ENCODE results near the gene FAF1.

The FAF1 gene

GRCh38 chr1:50700621-50701020, 259.4 kb downstream of the FAF1 start:
- H3K36me3 ChIP-seq (ENCODE audit: control insufficient read depth in 1 of 2, insufficient read depth in 2 of 2, low read length in 2 of 2) = no peaks in the 10 kb centered on the region
- H3K23ac ChIP-seq (ENCODE audit: low read length) = no peak overlapping the region
- no peaks in the 10 kb centered on the region for H3K79me2 ChIP-seq (ENCODE audit: control insufficient read depth, insufficient read depth, low read length, poor library complexity)
- no peak overlapping the region for H4K91ac ChIP-seq (ENCODE audit: low read depth, low read length)
- DNase-seq = no peak
- no peaks in the 10 kb centered on the region for H3K27me3 ChIP-seq (ENCODE audit: insufficient read depth, low read length)
- no peak overlapping the region for H3K4ac ChIP-seq (ENCODE audit: low read depth, low read length)
- no peaks in the 10 kb centered on the region for H3K79me1 ChIP-seq (ENCODE audit: low read length)
- WGBS (ENCODE audit: extremely low coverage, insufficient coverage, insufficient read length) = no CpG with 5 or more reads among the region's 2 CpGs
- no peak overlapping the region for H3K4me2 ChIP-seq (ENCODE audit: low read length)
- H3K14ac ChIP-seq (ENCODE audit: low read length) = no peak overlapping the region
- H3K18ac ChIP-seq (ENCODE audit: low read length) = no peak overlapping the region
- H4K8ac ChIP-seq (ENCODE audit: low read depth, low read length) = no peak overlapping the region
- no peak overlapping the region for H3K4me3 ChIP-seq (ENCODE audit: low read depth, low read length)
- no peak overlapping the region for H2BK12ac ChIP-seq (ENCODE audit: low read length)
- no peak overlapping the region for H2BK5ac ChIP-seq (ENCODE audit: low read depth, low read length, poor library complexity)
- H3K9ac ChIP-seq (ENCODE audit: low read length) = no peak overlapping the region
- H3K9me3 ChIP-seq (ENCODE audit: insufficient read depth, low read depth, low read length) = no peaks in the 10 kb centered on the region
- H3K4me1 ChIP-seq (ENCODE audit: control insufficient read depth in 1 of 2, insufficient read depth in 2 of 2, low read length in 2 of 2) = no peaks in the 10 kb centered on the region
- H2AFZ ChIP-seq (ENCODE audit: insufficient read depth, low read length, poor library complexity) = no peak overlapping the region
- H3K27ac ChIP-seq (ENCODE audit: low read depth, low read length) = no peak overlapping the region
- no peak overlapping the region for H4K12ac ChIP-seq (ENCODE audit: low read depth, low read length)
- no peak overlapping the region for H2AK5ac ChIP-seq (ENCODE audit: low read length)
- H2BK120ac ChIP-seq (ENCODE audit: insufficient read depth, low read length, poor library complexity) = no peak overlapping the region

- Histone ChIP-seq H3K23ac (ENCODE audit: low read length) (no peak overlapping the region), H3K27me3 (ENCODE audit: insufficient read depth, low read length) (no peaks in the 10 kb centered on the region), H3K9ac (ENCODE audit: low read length) (no peak overlapping the region), H3K27ac (ENCODE audit: low read depth, low read length) (no peak overlapping the region), H4K91ac (ENCODE audit: low read depth, low read length) (no peak overlapping the region), H3K4me3 (ENCODE audit: low read depth, low read length) (no peak overlapping the region), H3K36me3 (ENCODE audit: control insufficient read depth in 1 of 2, insufficient read depth in 2 of 2, low read length in 2 of 2) (no peaks in the 10 kb centered on the region), H3K4ac (ENCODE audit: low read depth, low read length) (no peak overlapping the region), H3K9me3 (ENCODE audit: insufficient read depth, low read depth, low read length) (no peaks in the 10 kb centered on the region), H4K8ac (ENCODE audit: low read depth, low read length) (no peak overlapping the region), H3K18ac (ENCODE audit: low read length) (no peak overlapping the region), H3K79me2 (ENCODE audit: control insufficient read depth, insufficient read depth, low read length, poor library complexity) (no peaks in the 10 kb centered on the region), H4K12ac (ENCODE audit: low read depth, low read length) (no peak overlapping the region), H2BK5ac (ENCODE audit: low read depth, low read length, poor library complexity) (no peak overlapping the region), H3K14ac (ENCODE audit: low read length) (no peak overlapping the region), H3K4me2 (ENCODE audit: low read length) (no peak overlapping the region), H2BK120ac (ENCODE audit: insufficient read depth, low read length, poor library complexity) (no peak overlapping the region), H2AK5ac (ENCODE audit: low read length) (no peak overlapping the region), H2AFZ (ENCODE audit: insufficient read depth, low read length, poor library complexity) (no peak overlapping the region), H2BK12ac (ENCODE audit: low read length) (no peak overlapping the region), H3K4me1 (ENCODE audit: control insufficient read depth in 1 of 2, insufficient read depth in 2 of 2, low read length in 2 of 2) (no peaks in the 10 kb centered on the region), H3K79me1 (ENCODE audit: low read length) (no peaks in the 10 kb centered on the region)
- WGBS (ENCODE audit: extremely low coverage, insufficient coverage, insufficient read length) = no CpG with 5 or more reads among the region's 4 CpGs
- DNase-seq = no peak
Observed at GRCh38 chr1:50700214-50700613, 259.9 kb downstream of the FAF1 start.

- H2AFZ ChIP-seq (ENCODE audit: insufficient read depth, low read length, poor library complexity) = no peak overlapping the region
- no peaks in the 10 kb centered on the region for H3K79me2 ChIP-seq (ENCODE audit: control insufficient read depth, insufficient read depth, low read length, poor library complexity)
- H3K4me3 ChIP-seq (ENCODE audit: low read depth, low read length) = no peak overlapping the region
- no peaks in the 10 kb centered on the region for H3K4me1 ChIP-seq (ENCODE audit: control insufficient read depth in 1 of 2, insufficient read depth in 2 of 2, low read length in 2 of 2)
- no peak overlapping the region for H2BK120ac ChIP-seq (ENCODE audit: insufficient read depth, low read length, poor library complexity)
- H2BK5ac ChIP-seq (ENCODE audit: low read depth, low read length, poor library complexity) = no peak overlapping the region
- H4K8ac ChIP-seq (ENCODE audit: low read depth, low read length) = no peak overlapping the region
- H3K79me1 ChIP-seq (ENCODE audit: low read length) = no peaks in the 10 kb centered on the region
- no peak overlapping the region for H4K91ac ChIP-seq (ENCODE audit: low read depth, low read length)
- H4K12ac ChIP-seq (ENCODE audit: low read depth, low read length) = no peak overlapping the region
- H3K27me3 ChIP-seq (ENCODE audit: insufficient read depth, low read length) = no peaks in the 10 kb centered on the region
- no peak overlapping the region for H3K18ac ChIP-seq (ENCODE audit: low read length)
- H3K36me3 ChIP-seq (ENCODE audit: control insufficient read depth in 1 of 2, insufficient read depth in 2 of 2, low read length in 2 of 2) = no peaks in the 10 kb centered on the region
- WGBS (ENCODE audit: extremely low coverage, insufficient coverage, insufficient read length) = no CpG with 5 or more reads among the region's 4 CpGs
- H3K4ac ChIP-seq (ENCODE audit: low read depth, low read length) = no peak overlapping the region
- no peak overlapping the region for H3K23ac ChIP-seq (ENCODE audit: low read length)
- H3K9ac ChIP-seq (ENCODE audit: low read length) = no peak overlapping the region
- no peak overlapping the region for H3K4me2 ChIP-seq (ENCODE audit: low read length)
- H2BK12ac ChIP-seq (ENCODE audit: low read length) = no peak overlapping the region
- H3K27ac ChIP-seq (ENCODE audit: low read depth, low read length) = no peak overlapping the region
- no peaks in the 10 kb centered on the region for H3K9me3 ChIP-seq (ENCODE audit: insufficient read depth, low read depth, low read length)
- H3K14ac ChIP-seq (ENCODE audit: low read length) = no peak overlapping the region
- H2AK5ac ChIP-seq (ENCODE audit: low read length) = no peak overlapping the region
- no peak for DNase-seq
Observed at GRCh38 chr1:50699795-50700194, 260.3 kb downstream of the FAF1 start.

- Histone ChIP-seq H3K4ac (ENCODE audit: low read depth, low read length) (no peak overlapping the region), H3K27me3 (ENCODE audit: insufficient read depth, low read length) (no peaks in the 10 kb centered on the region), H3K23ac (ENCODE audit: low read length) (no peak overlapping the region), H3K18ac (ENCODE audit: low read length) (no peak overlapping the region), H3K9ac (ENCODE audit: low read length) (no peak overlapping the region), H3K4me3 (ENCODE audit: low read depth, low read length) (no peak overlapping the region), H4K8ac (ENCODE audit: low read depth, low read length) (no peak overlapping the region), H3K79me2 (ENCODE audit: control insufficient read depth, insufficient read depth, low read length, poor library complexity) (no peaks in the 10 kb centered on the region), H2AFZ (ENCODE audit: insufficient read depth, low read length, poor library complexity) (no peak overlapping the region), H3K9me3 (ENCODE audit: insufficient read depth, low read depth, low read length) (no peaks in the 10 kb centered on the region), H3K27ac (ENCODE audit: low read depth, low read length) (no peak overlapping the region), H2BK120ac (ENCODE audit: insufficient read depth, low read length, poor library complexity) (no peak overlapping the region), H2BK5ac (ENCODE audit: low read depth, low read length, poor library complexity) (no peak overlapping the region), H2AK5ac (ENCODE audit: low read length) (no peak overlapping the region), H3K4me1 (ENCODE audit: control insufficient read depth in 1 of 2, insufficient read depth in 2 of 2, low read length in 2 of 2) (no peaks in the 10 kb centered on the region), H3K36me3 (ENCODE audit: control insufficient read depth in 1 of 2, insufficient read depth in 2 of 2, low read length in 2 of 2) (no peaks in the 10 kb centered on the region), H4K91ac (ENCODE audit: low read depth, low read length) (no peak overlapping the region), H2BK12ac (ENCODE audit: low read length) (no peak overlapping the region), H3K4me2 (ENCODE audit: low read length) (no peak overlapping the region), H3K14ac (ENCODE audit: low read length) (no peak overlapping the region), H4K12ac (ENCODE audit: low read depth, low read length) (no peak overlapping the region), H3K79me1 (ENCODE audit: low read length) (no peaks in the 10 kb centered on the region)
- no CpG with 5 or more reads among the region's 3 CpGs for WGBS (ENCODE audit: extremely low coverage, insufficient coverage, insufficient read length)
- DNase-seq = peak in 1 of 2 donors; percentile 30
Observed at GRCh38 chr1:50697440-50698421, 262.3 kb downstream of the FAF1 start.
